ENCODE results near the gene FOXL3. TPM values are rescaled to one million over a fixed set of nuclear protein-coding genes. Genes with fewer than 3 reads are reported as not detected.
"Not testable (repeated sequence)": the region's sequence is repeated elsewhere in the genome, so short reads cannot be mapped to it uniquely, and the experiment has no call there.

FOXL3 gene
- total RNA-seq, 4 donors from 2014 or later, result not detected

- H3K27me3 ChIP-seq, result peaks cover 36 to 40% (median 40%) of the 10 kb centered on the region in 3 donors
- H3K9me3 ChIP-seq, result no peaks in the 10 kb centered on the region
- in situ Hi-C loops (cut with MboI; ENCODE audit: low sequenced_read_pairs in 4 of 4), result no loop called here
- H3K4me1 ChIP-seq, result no peaks in the 10 kb centered on the region
- no peak for DNase-seq
- H3K27ac ChIP-seq, result no peak overlapping the region
- intact Hi-C loops (cut with DNase I; ENCODE audit: low total_unique reads), result no loop called here
- no peaks in the 10 kb centered on the region for H3K36me3 ChIP-seq
- no peak for ATAC-seq
- TF ChIP-seq CTCF (IDR thresholded peaks at IDR 0.05 in 4 of 5, conservative IDR thresholded peaks at IDR 0.05 in 1 of 5) (no peak), POLR2A (IDR thresholded peaks at IDR 0.05) (no peak)
- H3K4me3 ChIP-seq, result no peak overlapping the region
Observed at GRCh38 chr7:296373-296945, 6.5 kb downstream of the FOXL3 start.

GRCh38 chr7:297141-297540 is 7.2 kb downstream of the FOXL3 start:
- intact Hi-C loops (cut with DNase I; ENCODE audit: low total_unique reads); DNase-seq; H3K4me3 ChIP-seq; ATAC-seq; H3K36me3 ChIP-seq; in situ Hi-C loops (cut with MboI; ENCODE audit: low sequenced_read_pairs in 4 of 4); H3K9me3 ChIP-seq; H3K27ac ChIP-seq; H3K4me1 ChIP-seq: not testable (repeated sequence)
- peaks cover 29 to 33% (median 33%) of the 10 kb centered on the region in 3 donors for H3K27me3 ChIP-seq

GRCh38 chr7:297611-298374 is 7.8 kb downstream of the FOXL3 start:
- intact Hi-C loops (cut with DNase I; ENCODE audit: low total_unique reads), result no loop called here
- in situ Hi-C loops (cut with MboI; ENCODE audit: low sequenced_read_pairs in 4 of 4), result no loop called here
- H3K9me3 ChIP-seq, result no peaks in the 10 kb centered on the region
- H3K27ac ChIP-seq, result no peak overlapping the region
- H3K36me3 ChIP-seq, result no peaks in the 10 kb centered on the region
- H3K4me3 ChIP-seq, result no peak overlapping the region
- no peak for TF ChIP-seq POLR2A (IDR thresholded peaks at IDR 0.05)
- no peak for TF ChIP-seq CTCF (IDR thresholded peaks at IDR 0.05 in 4 of 5, conservative IDR thresholded peaks at IDR 0.05 in 1 of 5)
- ATAC-seq (no peak), DNase-seq (no peak)
- no peaks in the 10 kb centered on the region for H3K4me1 ChIP-seq
- peaks cover 23 to 27% (median 27%) of the 10 kb centered on the region in 3 donors for H3K27me3 ChIP-seq

- ATAC-seq (no peak), DNase-seq (no peak)
- TF ChIP-seq POLR2A (IDR thresholded peaks at IDR 0.05), result no peak
- Histone ChIP-seq H3K4me3 (no peak overlapping the region), H3K36me3 (no peaks in the 10 kb centered on the region), H3K4me1 (no peaks in the 10 kb centered on the region), H3K9me3 (no peaks in the 10 kb centered on the region), H3K27ac (no peak overlapping the region), H3K27me3 (peaks cover 17 to 21% (median 21%) of the 10 kb centered on the region in 3 donors)
- intact Hi-C loops (cut with DNase I; ENCODE audit: low total_unique reads), result no loop called here
- in situ Hi-C loops (cut with MboI; ENCODE audit: low sequenced_read_pairs in 4 of 4), result no loop called here
Observed at GRCh38 chr7:298375-298702, 8.4 kb downstream of the FOXL3 start.

GRCh38 chr7:298743-299142 is 8.8 kb downstream of the FOXL3 start:
- Histone ChIP-seq H3K27ac (no peak overlapping the region), H3K4me1 (no peaks in the 10 kb centered on the region), H3K27me3 (peaks cover 13 to 19% (median 18%) of the 10 kb centered on the region in 3 donors), H3K36me3 (no peaks in the 10 kb centered on the region), H3K9me3 (no peaks in the 10 kb centered on the region), H3K4me3 (no peak overlapping the region)
- DNase-seq (no peak), ATAC-seq (no peak)
- no peak for TF ChIP-seq CTCF (IDR thresholded peaks at IDR 0.05 in 4 of 5, conservative IDR thresholded peaks at IDR 0.05 in 1 of 5)
- TF ChIP-seq POLR2A (IDR thresholded peaks at IDR 0.05), result no peak
- in situ Hi-C loops (cut with MboI; ENCODE audit: low sequenced_read_pairs in 4 of 4) (no loop called here), intact Hi-C loops (cut with DNase I; ENCODE audit: low total_unique reads) (no loop called here)
